ENCODE measurements around the gene CYP39A1. TPM values are rescaled to one million over a fixed set of nuclear protein-coding genes. Genes with fewer than 3 reads are reported as not detected.

The CYP39A1 gene
- total RNA-seq, 2 experiments from 2014 or later, result not detected

GRCh38 chr6:46690141-46690755 lies 37.6 kb upstream of the CYP39A1 start:
- DNase-seq, result no peak
- intact Hi-C loops (cut with DNase I, micrococcal nuclease), result no loop called here

GRCh38 chr6:46689657-46690056 lies 37.0 kb upstream of the CYP39A1 start:
- Histone ChIP-seq H3K4me3 (ENCODE audit: low read length) (no peak overlapping the region), H3K27me3 (ENCODE audit: control insufficient read depth in 1 of 2, insufficient read depth in 2 of 2, low read length in 2 of 2) (no peaks in the 10 kb centered on the region), H3K9me3 (ENCODE audit: control insufficient read depth in 1 of 2, insufficient read depth in 1 of 2, low read length in 2 of 2) (peaks cover 0 to 16% of the 10 kb centered on the region in 2 experiments), H3K4me1 (ENCODE audit: insufficient read depth, low read length) (no peaks in the 10 kb centered on the region), H3K36me3 (ENCODE audit: insufficient read depth, low read length) (no peaks in the 10 kb centered on the region), H3K27ac (ENCODE audit: low read depth in 1 of 2, low read length in 2 of 2) (no peak overlapping the region)
- intact Hi-C loops (cut with DNase I, micrococcal nuclease), result no loop called here
- Mint-ChIP-seq H3K4me3 (no peak overlapping the region), H3K9me3 (no peaks in the 10 kb centered on the region), H3K27me3 (peaks cover 24% of the 10 kb centered on the region), H3K36me3 (ENCODE audit: low read depth) (no peaks in the 10 kb centered on the region), H3K4me1 (ENCODE audit: low read depth) (no peaks in the 10 kb centered on the region), H3K27ac (no peak overlapping the region)
- CTCF ChIA-PET, result no interaction called here
- no peak for ATAC-seq (ENCODE audit: poor library complexity)
- no peak for DNase-seq
- POLR2A ChIA-PET, result no interaction called here
- no peak for TF ChIP-seq CTCF (IDR thresholded peaks at IDR 0.05)

More at GRCh38 chr6:46690141-46690755, 37.6 kb upstream of the CYP39A1 start:
- Histone ChIP-seq H3K36me3 (ENCODE audit: insufficient read depth, low read length) (no peaks in the 10 kb centered on the region), H3K4me1 (ENCODE audit: insufficient read depth, low read length) (no peaks in the 10 kb centered on the region), H3K4me3 (ENCODE audit: low read length) (no peak overlapping the region), H3K27ac (ENCODE audit: low read depth in 1 of 2, low read length in 2 of 2) (no peak overlapping the region), H3K9me3 (ENCODE audit: control insufficient read depth in 1 of 2, insufficient read depth in 1 of 2, low read length in 2 of 2) (peaks cover 0 to 16% of the 10 kb centered on the region in 2 experiments), H3K27me3 (ENCODE audit: control insufficient read depth in 1 of 2, insufficient read depth in 2 of 2, low read length in 2 of 2) (no peaks in the 10 kb centered on the region)
- ChIA-PET CTCF (no interaction called here), POLR2A (no interaction called here)
- TF ChIP-seq CTCF (IDR thresholded peaks at IDR 0.05), result no peak
- Mint-ChIP-seq H3K4me3 (no peak overlapping the region), H3K9me3 (no peaks in the 10 kb centered on the region), H3K36me3 (ENCODE audit: low read depth) (no peaks in the 10 kb centered on the region), H3K27ac (no peak overlapping the region), H3K27me3 (peaks cover 24% of the 10 kb centered on the region), H3K4me1 (ENCODE audit: low read depth) (no peaks in the 10 kb centered on the region)
- ATAC-seq (ENCODE audit: poor library complexity), result no peak

DNA sequence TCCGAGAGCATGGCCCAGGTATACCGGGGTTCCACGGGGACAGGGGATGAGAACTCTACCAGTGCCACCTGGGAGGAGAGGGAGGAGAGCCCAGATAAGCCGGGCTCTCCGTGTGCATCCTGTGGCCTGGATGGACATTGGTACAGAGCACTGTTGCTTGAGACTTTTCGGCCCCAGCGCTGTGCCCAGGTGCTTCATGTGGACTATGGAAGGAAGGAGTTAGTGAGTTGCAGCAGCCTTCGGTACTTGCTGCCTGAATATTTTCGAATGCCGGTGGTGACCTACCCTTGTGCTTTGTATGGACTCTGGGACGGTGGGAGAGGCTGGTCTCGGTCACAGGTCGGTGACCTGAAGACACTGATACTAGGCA lies 36.3 kb upstream of the CYP39A1 start:
- Histone ChIP-seq H3K27ac (ENCODE audit: low read depth in 1 of 2, low read length in 2 of 2) (no peak overlapping the region), H3K36me3 (ENCODE audit: insufficient read depth, low read length) (no peaks in the 10 kb centered on the region), H3K4me1 (ENCODE audit: insufficient read depth, low read length) (no peaks in the 10 kb centered on the region), H3K4me3 (ENCODE audit: low read length) (no peak overlapping the region), H3K27me3 (ENCODE audit: control insufficient read depth in 1 of 2, insufficient read depth in 2 of 2, low read length in 2 of 2) (no peaks in the 10 kb centered on the region), H3K9me3 (ENCODE audit: control insufficient read depth in 1 of 2, insufficient read depth in 1 of 2, low read length in 2 of 2) (peaks cover 0 to 16% of the 10 kb centered on the region in 2 experiments)
- Mint-ChIP-seq H3K4me1 (ENCODE audit: low read depth) (no peaks in the 10 kb centered on the region), H3K36me3 (ENCODE audit: low read depth) (no peaks in the 10 kb centered on the region), H3K27me3 (peaks cover 24% of the 10 kb centered on the region), H3K9me3 (no peaks in the 10 kb centered on the region), H3K27ac (no peak overlapping the region), H3K4me3 (no peak overlapping the region)
- TF ChIP-seq CTCF (IDR thresholded peaks at IDR 0.05), result no peak
- ATAC-seq (ENCODE audit: poor library complexity), result no peak
- DNase-seq, result no peak
- intact Hi-C loops (cut with DNase I, micrococcal nuclease), result no loop called here
- ChIA-PET CTCF (no interaction called here), POLR2A (no interaction called here)
